Measurements from ENCODE around the gene LMTK3. TPM values are rescaled to one million over a fixed set of nuclear protein-coding genes. Genes with fewer than 3 reads are reported as not detected.
A peak's percentile ranks its signal among the peaks of the same experiment; 100 is the strongest.

Gene LMTK3
- total RNA-seq, 4 donors from 2014 or later = 0.17 to 0.57 (median 0.37) TPM

- H3K4me1 ChIP-seq = peaks cover 12 to 35% (median 23%) of the 10 kb centered on the region in 4 donors
- 81% methylated on average over 12 of the region's 12 CpGs for WGBS
- intact Hi-C loops (cut with DNase I) = loop anchor here (5.0 kb wide), 1 partner anchor 73 kb away; no protein-coding TSS in a partner anchor
- H3K9me3 ChIP-seq = no peaks in the 10 kb centered on the region
- H3K27me3 ChIP-seq = peaks cover 0 to 41% (median 29%) of the 10 kb centered on the region in 4 donors
- H3K4me3 ChIP-seq = no peak overlapping the region
- no peak for TF ChIP-seq POLR2AphosphoS5 (IDR thresholded peaks at IDR 0.05)
- no peak for TF ChIP-seq EP300 (IDR thresholded peaks at IDR 0.05)
- no peak for TF ChIP-seq POLR2A (IDR thresholded peaks at IDR 0.05; ENCODE audit: low read depth)
- no peak for TF ChIP-seq CTCF (IDR thresholded peaks at IDR 0.05)
- H3K36me3 ChIP-seq = no peaks in the 10 kb centered on the region
- no peak for DNase-seq (ENCODE audit: extremely low spot score)
- H3K27ac ChIP-seq (replicated peaks in 1 of 4) = no peak overlapping the region
These were observed 2.0 kb downstream of the LMTK3 start for GRCh38 chr19:48509467-48510194.

- no peak for DNase-seq (ENCODE audit: extremely low spot score)
- no peaks in the 10 kb centered on the region for H3K36me3 ChIP-seq
- intact Hi-C loops (cut with DNase I) = loop anchor here (5.0 kb wide), 1 partner anchor 73 kb away; no protein-coding TSS in a partner anchor
- peaks cover 0 to 41% (median 28%) of the 10 kb centered on the region in 4 donors for H3K27me3 ChIP-seq
- TF ChIP-seq EP300 (IDR thresholded peaks at IDR 0.05) (no peak), CTCF (IDR thresholded peaks at IDR 0.05) (no peak), POLR2AphosphoS5 (IDR thresholded peaks at IDR 0.05) (no peak), POLR2A (IDR thresholded peaks at IDR 0.05; ENCODE audit: low read depth) (no peak)
- H3K27ac ChIP-seq (replicated peaks in 1 of 4) = no peak overlapping the region
- H3K4me3 ChIP-seq = no peak overlapping the region
- WGBS = 90% methylated on average over 29 of the region's 32 CpGs
- H3K9me3 ChIP-seq = no peaks in the 10 kb centered on the region
- peaks cover 12 to 31% (median 21%) of the 10 kb centered on the region in 4 donors for H3K4me1 ChIP-seq
These were observed 2.8 kb downstream of the LMTK3 start for GRCh38 chr19:48508729-48509411.

- intact Hi-C loops (cut with DNase I) = loop anchor here (5.0 kb wide), 1 partner anchor 74 kb away; no protein-coding TSS in a partner anchor
- Histone ChIP-seq H3K4me1 (peaks cover 7 to 23% (median 13%) of the 10 kb centered on the region in 4 donors), H3K9me3 (no peaks in the 10 kb centered on the region), H3K27me3 (peaks cover 0 to 32% (median 20%) of the 10 kb centered on the region in 4 donors), H3K4me3 (no peak overlapping the region), H3K27ac (replicated peaks in 1 of 4) (no peak overlapping the region), H3K36me3 (no peaks in the 10 kb centered on the region)
- 90% methylated on average over 7 of the region's 7 CpGs for WGBS
- DNase-seq (ENCODE audit: extremely low spot score) = no peak
- TF ChIP-seq CTCF (IDR thresholded peaks at IDR 0.05) = no peak
- no peak for TF ChIP-seq POLR2A (IDR thresholded peaks at IDR 0.05; ENCODE audit: low read depth)
- no peak for TF ChIP-seq EP300 (IDR thresholded peaks at IDR 0.05)
- no peak for TF ChIP-seq POLR2AphosphoS5 (IDR thresholded peaks at IDR 0.05)
These were observed 3.7 kb downstream of the LMTK3 start for GRCh38 chr19:48507911-48508439.

- H3K36me3 ChIP-seq = no peaks in the 10 kb centered on the region
- DNase-seq (ENCODE audit: extremely low spot score) = no peak
- no peak overlapping the region for H3K27ac ChIP-seq (replicated peaks in 1 of 4)
- intact Hi-C loops (cut with DNase I) = loop anchor here (5.0 kb wide), 1 partner anchor 76 kb away; no protein-coding TSS in a partner anchor
- peak; percentile 34 to 37 (median 34) for TF ChIP-seq CTCF (IDR thresholded peaks at IDR 0.05)
- no peak for TF ChIP-seq POLR2AphosphoS5 (IDR thresholded peaks at IDR 0.05)
- peaks cover 0 to 32% (median 17%) of the 10 kb centered on the region in 4 donors for H3K27me3 ChIP-seq
- peaks cover 6 to 22% (median 18%) of the 10 kb centered on the region in 4 donors for H3K4me1 ChIP-seq
- WGBS = 96% methylated on average over 5 of the region's 5 CpGs
- H3K9me3 ChIP-seq = no peaks in the 10 kb centered on the region
- H3K4me3 ChIP-seq = no peak overlapping the region
These were observed 5.4 kb downstream of the LMTK3 start for GRCh38 chr19:48506138-48506733.
